ENCODE data around the gene ANXA10. TPM values are rescaled to one million over a fixed set of nuclear protein-coding genes. Genes with fewer than 3 reads are reported as not detected.

ANXA10 gene
- polyA plus RNA-seq, 1 of the 3 experiments (the other 2 are of a cell fraction): 0.23 TPM

- TF ChIP-seq JUND (IDR thresholded peaks at IDR 0.05) (no peak), YY1 (IDR thresholded peaks at IDR 0.05; ENCODE audit: low read depth) (no peak), SMC3 (IDR thresholded peaks at IDR 0.05; ENCODE audit: low read depth, low read length) (no peak), PBX3 (IDR thresholded peaks at IDR 0.05) (no peak), ELF1 (IDR thresholded peaks at IDR 0.05) (no peak), CHD2 (IDR thresholded peaks at IDR 0.05; ENCODE audit: low read length, partially characterized antibody) (no peak), NRF1 (IDR thresholded peaks at IDR 0.05; ENCODE audit: low read depth, low read length) (no peak), GABPA (IDR thresholded peaks at IDR 0.05; ENCODE audit: low read depth) (no peak), RAD21 (IDR thresholded peaks at IDR 0.05; ENCODE audit: low read length) (no peak), RFX5 (IDR thresholded peaks at IDR 0.05; ENCODE audit: low read length) (no peak), POLR2AphosphoS5 (IDR thresholded peaks at IDR 0.05; ENCODE audit: low read depth, low read length) (no peak), MXI1 (IDR thresholded peaks at IDR 0.05; ENCODE audit: low read depth, low read length) (no peak), FOXJ3 (CRISPR knock-in tag; IDR thresholded peaks at IDR 0.05) (no peak)
- DNase-seq: no peak
- H2AFZ ChIP-seq (ENCODE audit: low read depth): no peak overlapping the region
- H4K20me1 ChIP-seq (ENCODE audit: insufficient read depth): no peaks in the 10 kb centered on the region
- H3K9me3 ChIP-seq: no peaks in the 10 kb centered on the region
- H3K36me3 ChIP-seq (replicated peaks in 1 of 2; ENCODE audit: control insufficient read depth in 1 of 2, insufficient read depth in 2 of 2, low read length in 1 of 2): no peaks in the 10 kb centered on the region
- no peaks in the 10 kb centered on the region for H3K27me3 ChIP-seq (ENCODE audit: insufficient read depth)
- no peaks in the 10 kb centered on the region for H3K9me2 ChIP-seq
- no peak overlapping the region for H3K9ac ChIP-seq
- H3K79me2 ChIP-seq (ENCODE audit: insufficient read depth): no peaks in the 10 kb centered on the region
- WGBS (ENCODE audit: low lambda C conversion rate): 52% methylated on average over 1 of the region's 1 CpG
- CTCF ChIA-PET: no interaction called here
- POLR2A ChIA-PET: no interaction called here
- H3K4me3 ChIP-seq (ENCODE audit: low read depth in 2 of 2, low read length in 1 of 2): no peak overlapping the region
- no peaks in the 10 kb centered on the region for H3K4me1 ChIP-seq (ENCODE audit: control insufficient read depth in 1 of 2, insufficient read depth in 2 of 2, low read depth in 1 of 2, low read length in 1 of 2)
- no peak overlapping the region for H3K4me2 ChIP-seq
- no peaks in the 10 kb centered on the region for H3F3A ChIP-seq (replicated peaks; ENCODE audit: insufficient read depth)
- H3K27ac ChIP-seq (ENCODE audit: low read depth in 2 of 2, low read length in 1 of 2): no peak overlapping the region
Measured at GRCh38 chr4:168164915-168165548, 72.7 kb downstream of the ANXA10 start.

GRCh38 chr4:168167714-168168284 is 75.5 kb downstream of the ANXA10 start:
- Histone ChIP-seq H3K27me3 (ENCODE audit: insufficient read depth) (no peaks in the 10 kb centered on the region), H3F3A (replicated peaks; ENCODE audit: insufficient read depth) (no peaks in the 10 kb centered on the region), H3K9me2 (no peaks in the 10 kb centered on the region), H3K4me3 (ENCODE audit: low read depth in 2 of 2, low read length in 1 of 2) (no peak overlapping the region), H3K4me2 (no peak overlapping the region), H3K4me1 (ENCODE audit: control insufficient read depth in 1 of 2, insufficient read depth in 2 of 2, low read depth in 1 of 2, low read length in 1 of 2) (no peaks in the 10 kb centered on the region), H3K9ac (no peak overlapping the region), H3K79me2 (ENCODE audit: insufficient read depth) (no peaks in the 10 kb centered on the region), H3K9me3 (no peaks in the 10 kb centered on the region), H2AFZ (ENCODE audit: low read depth) (no peak overlapping the region), H3K36me3 (replicated peaks in 1 of 2; ENCODE audit: control insufficient read depth in 1 of 2, insufficient read depth in 2 of 2, low read length in 1 of 2) (no peaks in the 10 kb centered on the region), H3K27ac (ENCODE audit: low read depth in 2 of 2, low read length in 1 of 2) (no peak overlapping the region), H4K20me1 (ENCODE audit: insufficient read depth) (no peaks in the 10 kb centered on the region)
- POLR2A ChIA-PET: no interaction called here
- no peak for DNase-seq
- WGBS (ENCODE audit: low lambda C conversion rate): 64% methylated on average over 6 of the region's 6 CpGs
- CTCF ChIA-PET: interaction anchor here (1.3 to 1.5 kb wide), 2 partner anchors 14 to 16 kb away, joined by 4 to 5 read pairs; no protein-coding TSS in a partner anchor
- TF ChIP-seq EP300 (IDR thresholded peaks at IDR 0.05; ENCODE audit: borderline replicate concordance in 1 of 2, low read depth in 1 of 2, low read length in 1 of 2) (no peak), ELF1 (IDR thresholded peaks at IDR 0.05) (no peak), EZH2phosphoT487 (IDR thresholded peaks at IDR 0.05; ENCODE audit: borderline replicate concordance, low read depth) (no peak)
